Mucosa of descending colon (tissue), 3 donors: ENCODE data around the gene PHF1. TPM values are rescaled to one million over a fixed set of nuclear protein-coding genes. Genes with fewer than 3 reads are reported as not detected.

Experiments used
- ATAC-seq: fragments of 200-7000 bp; cut with Tn5 transposase; one replicate; pipeline ENCODE4 v1.9.1; 2020; ENCODE audit warnings: mild to moderate bottlenecking, moderate library complexity
- DNase-seq, 3 donors: peaks; one replicate each; pipeline ENCODE4 v3.0.0-alpha.2; 2020
- H3K36me3 ChIP-seq: fragments of 200-600 bp; one replicate; pipeline ENCODE4 v1.8.0; 2021; ENCODE audit warnings: low read depth, mild to moderate bottlenecking
- H3K4me1 ChIP-seq: fragments of 200-600 bp; one replicate; pipeline ENCODE4 v1.8.0; 2021; ENCODE audit warnings: low read depth, mild to moderate bottlenecking
- H3K4me3 ChIP-seq: fragments of 200-600 bp; one replicate; pipeline ENCODE4 v1.8.0; 2021; ENCODE audit warnings: mild to moderate bottlenecking
- H3K9me3 ChIP-seq: fragments of 200-600 bp; one replicate; pipeline ENCODE4 v1.8.0; 2021; ENCODE audit warnings: mild to moderate bottlenecking
- intact Hi-C, 2 donors: fragments of 100-400 bp; cut with DNase I in 1 of 2; cut with micrococcal nuclease in 1 of 2; formaldehyde crosslinking; loops; one replicate each; pipeline versions ENCODE4 v1.11.0 to v1.11.1; 2022; cut with DNase I, micrococcal nuclease
- total RNA-seq, 3 donors: library from RNA; stranded (reverse); fragmentation: NEBNext Ultra II Directional in 2 of 3; extraction: Animal tissue kit (Norgen Biotek cat#: 25700) in 2 of 3; gene quantifications; one replicate each; pipeline versions ENCODE4 v1.2.1 to v1.2.4, GENCODE V29; 2021 to 2023
- TF ChIP-seq, protein P1 (sequence below): fragments of 200-600 bp; IDR thresholded peaks from one replicate; pipeline ENCODE4 v1.8.0; 2022; ENCODE audit warnings: antibody characterized with exemption, mild to moderate bottlenecking
- donor health status: DM: no; HTN: no; CAD: no; lungs with moderate emphysema.
- donor health status: DM: no; HTN: no; CAD: no.
- donor health status: DM: no; HTN: yes; CAD: no.

The PHF1 gene
- total RNA-seq, 3 donors from 2014 or later, result 29.9 to 96.5 (median 38.1) TPM

- Histone ChIP-seq H3K4me3 (no peak overlapping the region), H3K4me1 (peaks cover 5% of the 10 kb centered on the region), H3K9me3 (no peaks in the 10 kb centered on the region), H3K36me3 (no peaks in the 10 kb centered on the region)
- ATAC-seq (no peak), DNase-seq (no peak)
- TF ChIP-seq, protein P1, sequence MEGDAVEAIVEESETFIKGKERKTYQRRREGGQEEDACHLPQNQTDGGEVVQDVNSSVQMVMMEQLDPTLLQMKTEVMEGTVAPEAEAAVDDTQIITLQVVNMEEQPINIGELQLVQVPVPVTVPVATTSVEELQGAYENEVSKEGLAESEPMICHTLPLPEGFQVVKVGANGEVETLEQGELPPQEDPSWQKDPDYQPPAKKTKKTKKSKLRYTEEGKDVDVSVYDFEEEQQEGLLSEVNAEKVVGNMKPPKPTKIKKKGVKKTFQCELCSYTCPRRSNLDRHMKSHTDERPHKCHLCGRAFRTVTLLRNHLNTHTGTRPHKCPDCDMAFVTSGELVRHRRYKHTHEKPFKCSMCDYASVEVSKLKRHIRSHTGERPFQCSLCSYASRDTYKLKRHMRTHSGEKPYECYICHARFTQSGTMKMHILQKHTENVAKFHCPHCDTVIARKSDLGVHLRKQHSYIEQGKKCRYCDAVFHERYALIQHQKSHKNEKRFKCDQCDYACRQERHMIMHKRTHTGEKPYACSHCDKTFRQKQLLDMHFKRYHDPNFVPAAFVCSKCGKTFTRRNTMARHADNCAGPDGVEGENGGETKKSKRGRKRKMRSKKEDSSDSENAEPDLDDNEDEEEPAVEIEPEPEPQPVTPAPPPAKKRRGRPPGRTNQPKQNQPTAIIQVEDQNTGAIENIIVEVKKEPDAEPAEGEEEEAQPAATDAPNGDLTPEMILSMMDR, result no peak
- intact Hi-C loops, result no loop called here
Observed at GRCh38 chr6:33432546-33432945, 21.7 kb downstream of the PHF1 start.

DNA sequence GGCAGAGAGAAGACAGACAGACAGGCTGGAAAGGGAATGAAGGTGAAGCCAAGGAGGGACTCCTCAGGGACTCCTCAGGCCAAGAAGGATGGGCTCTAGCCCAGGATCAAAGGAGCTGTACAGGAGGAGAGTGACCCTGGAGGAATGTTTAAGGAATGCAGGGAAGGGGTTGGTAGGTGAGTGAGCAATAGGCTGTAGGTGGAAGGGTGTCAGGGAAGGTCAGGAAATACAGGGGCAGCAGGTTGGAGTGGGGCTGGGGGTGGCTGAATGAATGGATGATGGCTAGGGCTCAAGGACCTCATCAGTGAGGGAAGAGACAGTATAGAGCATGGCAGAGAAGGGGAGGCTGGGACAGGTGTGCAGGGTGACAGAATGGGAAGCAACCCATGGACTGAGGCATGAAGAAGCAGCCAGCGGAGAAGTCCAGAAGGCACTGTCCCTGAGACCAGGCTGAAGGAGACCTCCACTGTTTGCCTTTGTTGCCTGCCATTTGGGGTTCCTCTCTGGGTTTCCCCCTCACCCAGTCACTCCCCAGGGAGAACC lies 22.3 kb downstream of the PHF1 start:
- peaks cover 5% of the 10 kb centered on the region for H3K4me1 ChIP-seq
- ATAC-seq (no peak), DNase-seq (no peak)

GRCh38 chr6:33433544-33434191 lies 22.9 kb downstream of the PHF1 start:
- DNase-seq (no peak), ATAC-seq (no peak)
- Histone ChIP-seq H3K9me3 (no peaks in the 10 kb centered on the region), H3K4me1 (peaks cover 3% of the 10 kb centered on the region), H3K36me3 (no peaks in the 10 kb centered on the region), H3K4me3 (no peak overlapping the region)
- intact Hi-C loops, result no loop called here
- TF ChIP-seq, protein P1, result no peak

More for the DNA sequence above, 22.3 kb downstream of the PHF1 start:
- intact Hi-C loops, result no loop called here
- TF ChIP-seq, protein P1, result no peak
- Histone ChIP-seq H3K36me3 (no peaks in the 10 kb centered on the region), H3K9me3 (no peaks in the 10 kb centered on the region), H3K4me3 (no peak overlapping the region)

DNA sequence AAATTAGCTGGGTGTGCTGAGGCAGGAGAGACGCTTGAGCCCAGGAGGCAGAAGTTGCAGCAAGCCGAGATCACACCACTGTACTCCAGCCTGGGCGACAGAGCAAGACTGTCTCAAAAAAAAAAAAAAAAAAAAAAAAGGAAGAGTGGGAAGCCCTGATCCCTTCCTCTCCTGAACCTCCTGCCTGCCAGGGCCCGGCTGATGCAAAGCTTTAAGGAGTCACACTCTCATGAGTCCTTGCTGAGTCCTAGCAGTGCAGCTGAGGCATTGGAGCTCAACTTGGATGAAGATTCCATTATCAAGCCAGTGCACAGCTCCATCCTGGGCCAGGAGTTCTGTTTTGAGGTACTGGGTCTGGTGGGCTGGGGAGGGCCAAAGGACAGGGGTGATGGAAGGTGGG lies 24.1 kb downstream of the PHF1 start:
- ATAC-seq (no peak), DNase-seq (no peak)
- TF ChIP-seq, protein P1, result no peak
- Histone ChIP-seq H3K36me3 (no peaks in the 10 kb centered on the region), H3K4me1 (no peaks in the 10 kb centered on the region), H3K4me3 (no peak overlapping the region), H3K9me3 (no peaks in the 10 kb centered on the region)
- intact Hi-C loops, result no loop called here

- Histone ChIP-seq H3K36me3 (no peaks in the 10 kb centered on the region), H3K9me3 (no peaks in the 10 kb centered on the region), H3K4me1 (no peaks in the 10 kb centered on the region), H3K4me3 (no peak overlapping the region)
- intact Hi-C loops, result no loop called here
- no peak for ATAC-seq
- TF ChIP-seq, protein P1, result no peak
- no peak for DNase-seq
Observed at GRCh38 chr6:33437666-33438065, 26.9 kb downstream of the PHF1 start.
